Spleen (tissue), 11 donors: ENCODE data around the gene GAPVD1. TPM values are rescaled to one million over a fixed set of nuclear protein-coding genes. Genes with fewer than 3 reads are reported as not detected.

Experiments used
- DNase-seq: peaks from one replicate; pipeline ENCODE4 v3.0.0-alpha.2; 2020
- H3K27ac ChIP-seq, 8 donors: fragments of 200-600 bp; sonication (generic) in 7 of 8; 1 replicate in 4 of 8; 2 replicates in 4 of 8; pipeline versions ENCODE4 v1.5.0 to v1.8.0; 2016 to 2021; ENCODE audit warnings: inconsistent platforms in 4 of 8, mild to moderate bottlenecking in 4 of 8, moderate library complexity in 1 of 8
- H3K27me3 ChIP-seq, 7 donors: fragments of 200-600 bp; sonication (generic) in 6 of 7; replicated peaks in 1 of 7; 1 replicate in 4 of 7; 2 replicates in 3 of 7; pipeline versions ENCODE4 v1.5.0 to v1.8.0; 2016 to 2021; ENCODE audit warnings: inconsistent platforms in 3 of 7, mild to moderate bottlenecking in 1 of 7
- H3K36me3 ChIP-seq, 6 donors: fragments of 200-600 bp; sonication (generic) in 5 of 6; 1 replicate in 4 of 6; 2 replicates in 2 of 6; pipeline versions ENCODE4 v1.5.0 to v1.8.0; 2016 to 2021; ENCODE audit warnings: inconsistent platforms in 2 of 6
- H3K4me1 ChIP-seq, 6 donors: fragments of 200-600 bp; sonication (generic) in 5 of 6; 1 replicate in 3 of 6; 2 replicates in 3 of 6; pipeline versions ENCODE4 v1.5.0 to v1.8.0; 2016 to 2021; ENCODE audit warnings: inconsistent platforms in 3 of 6
- H3K4me3 ChIP-seq, 8 donors: fragments of 200-600 bp; sonication (generic) in 7 of 8; 1 replicate in 4 of 8; 2 replicates in 4 of 8; pipeline versions ENCODE4 v1.5.0 to v1.8.0; 2016 to 2021; ENCODE audit warnings: inconsistent platforms in 4 of 8, mild to moderate bottlenecking in 4 of 8, moderate library complexity in 2 of 8
- H3K9me3 ChIP-seq, 8 donors: fragments of 200-600 bp; sonication (generic) in 7 of 8; 1 replicate in 4 of 8; 2 replicates in 4 of 8; pipeline versions ENCODE4 v1.5.0 to v1.8.0; 2016 to 2021; ENCODE audit warnings: inconsistent platforms in 4 of 8
- CTCF ChIP-seq, 11 experiments: fragments of 200-600 bp in 7 of 11; fragments of 450-650 bp in 4 of 11; sonication (generic) in 4 of 11; IDR thresholded peaks in 8 of 11; conservative IDR thresholded peaks in 3 of 11; 1 replicate in 7 of 11; 2 replicates in 4 of 11; pipeline versions ENCODE4 v1.4.0 to v1.8.0; 2016 to 2021; ENCODE audit warnings: antibody characterized with exemption in 11 of 11, inconsistent platforms in 4 of 11, mild to moderate bottlenecking in 1 of 11
- POLR2A ChIP-seq, 3 donors: fragments of 450-650 bp; IDR thresholded peaks; one replicate each; pipeline ENCODE4 v1.5.1; 2017; ENCODE audit warnings: antibody characterized with exemption in 3 of 3, mild to moderate bottlenecking in 1 of 3
- POLR2AphosphoS5 ChIP-seq, 3 donors: sonication (generic); formaldehyde crosslinking; IDR thresholded peaks; one replicate each; pipeline ENCODE4 v1.5.1; 2017; ENCODE audit warnings: antibody characterized with exemption in 3 of 3
- WGBS, 5 donors: extraction: QIAGEN DNeasy Blood & Tissue Kit in 3 of 5; methylation state at CpG; one replicate each; pipeline versions ENCODE4 v1.1.5 to v1.1.7; 2013 to 2018; 5-methylcytosine and 5-hydroxymethylcytosine counted together
- intact Hi-C: fragments of 100-400 bp; cut with DNase I; formaldehyde crosslinking; loops from one replicate; pipeline ENCODE4 v1.15.0; 2023; ENCODE audit warnings: low total_unique reads
- polyA plus RNA-seq, 3 donors: library from polyadenylated mRNA; stranded (reverse); fragments of 200-250 nt; gene quantifications; one replicate each; pipeline ENCODE4 v1.2.1, GENCODE V29; 2013
- total RNA-seq, 7 donors: library from RNA; depleted of rRNA in 3 of 7; stranded (reverse); fragments of >200 nt in 3 of 7; fragmentation: NEBNext Ultra II Directional in 4 of 7; extraction: Animal tissue kit (Norgen Biotek cat#: 25700) in 4 of 7; gene quantifications; one replicate each; pipeline versions ENCODE4 v1.1.0 to v1.2.1, GENCODE V29; 2016 to 2021
- donor health status: healthy with polysubstance abuse.
- donor health status: DM: no; HTN: no; CAD: no; lungs with moderate emphysema.
- donor health status: DM: no; HTN: no; CAD: no.
- donor health status: Bipolar disorder and iron deficiency.
- donor health status: healthy.
- donor health status: DM: no; HTN: no; CAD: no.
- donor health status: DM: yes; HTN: yes; CAD: no.

GAPVD1 gene
- total and polyA plus RNA-seq, 10 donors = 4.9 to 79.3 (median 61.9) TPM

- no peak for DNase-seq
- Histone ChIP-seq H3K4me1 (peaks cover 0 to 44% (median 2%) of the 10 kb centered on the region in 6 donors), H3K9me3 (no peaks in the 10 kb centered on the region), H3K27ac (no peak overlapping the region), H3K36me3 (peaks cover 0 to 28% (median 4%) of the 10 kb centered on the region in 6 donors), H3K4me3 (no peak overlapping the region), H3K27me3 (no peaks in the 10 kb centered on the region)
- intact Hi-C loops = no loop called here
- TF ChIP-seq POLR2A (IDR thresholded peaks at IDR 0.05) (no peak), POLR2AphosphoS5 (IDR thresholded peaks at IDR 0.05) (no peak), CTCF (IDR thresholded peaks at IDR 0.05 in 8 of 11, conservative IDR thresholded peaks at IDR 0.05 in 3 of 11) (no peak)
Observed at GRCh38 chr9:125293134-125293533, 31.5 kb downstream of the GAPVD1 start.

GRCh38 chr9:125295657-125296056 lies 34.0 kb downstream of the GAPVD1 start:
- Histone ChIP-seq H3K36me3 (peaks cover 0 to 37% (median 12%) of the 10 kb centered on the region in 6 donors), H3K4me1 (peaks cover 0 to 32% (median 2%) of the 10 kb centered on the region in 6 donors), H3K4me3 (no peak overlapping the region), H3K9me3 (no peaks in the 10 kb centered on the region), H3K27ac (no peak overlapping the region), H3K27me3 (no peaks in the 10 kb centered on the region)
- WGBS, 5 donors = 96 to 99% (median 97%) methylated on average over 5 of the region's 5 CpGs
- no peak for TF ChIP-seq POLR2A (IDR thresholded peaks at IDR 0.05)
- TF ChIP-seq POLR2AphosphoS5 (IDR thresholded peaks at IDR 0.05) = no peak
- TF ChIP-seq CTCF (IDR thresholded peaks at IDR 0.05 in 8 of 11, conservative IDR thresholded peaks at IDR 0.05 in 3 of 11) = no peak
- DNase-seq = no peak
- intact Hi-C loops = no loop called here

- Histone ChIP-seq H3K9me3 (no peaks in the 10 kb centered on the region), H3K4me3 (no peak overlapping the region), H3K4me1 (peaks cover 0 to 23% (median 2%) of the 10 kb centered on the region in 6 donors), H3K27me3 (no peaks in the 10 kb centered on the region), H3K27ac (no peak overlapping the region), H3K36me3 (peaks cover 0 to 45% (median 23%) of the 10 kb centered on the region in 6 donors)
- intact Hi-C loops = no loop called here
- DNase-seq = no peak
- WGBS, 5 donors = 93 to 99% (median 98%) methylated on average over 3 of the region's 3 CpGs
- TF ChIP-seq POLR2A (IDR thresholded peaks at IDR 0.05) (no peak), CTCF (IDR thresholded peaks at IDR 0.05 in 8 of 11, conservative IDR thresholded peaks at IDR 0.05 in 3 of 11) (no peak), POLR2AphosphoS5 (IDR thresholded peaks at IDR 0.05) (no peak)
Observed at GRCh38 chr9:125296843-125297372, 35.3 kb downstream of the GAPVD1 start.

GRCh38 chr9:125297917-125298316 lies 36.3 kb downstream of the GAPVD1 start:
- no peaks in the 10 kb centered on the region for H3K9me3 ChIP-seq
- H3K27ac ChIP-seq = no peak overlapping the region
- no peaks in the 10 kb centered on the region for H3K27me3 ChIP-seq
- 93 to 98% (median 97%) methylated on average over 7 of the region's 7 CpGs for WGBS, 5 donors
- TF ChIP-seq POLR2A (IDR thresholded peaks at IDR 0.05) (no peak), POLR2AphosphoS5 (IDR thresholded peaks at IDR 0.05) (no peak), CTCF (IDR thresholded peaks at IDR 0.05 in 8 of 11, conservative IDR thresholded peaks at IDR 0.05 in 3 of 11) (no peak)
- no peak for DNase-seq
- peaks cover 0 to 50% (median 32%) of the 10 kb centered on the region in 6 donors for H3K36me3 ChIP-seq
- H3K4me1 ChIP-seq = peaks cover 0 to 13% (median under 1%) of the 10 kb centered on the region in 6 donors
- H3K4me3 ChIP-seq = no peak overlapping the region
- intact Hi-C loops = no loop called here
